ENCODE measurements around the gene SESN2.

The SESN2 gene

GRCh38 chr1:28266920-28267322, 7.6 kb downstream of the SESN2 start:
- H3K4me3 ChIP-seq (ENCODE audit: insufficient read depth, low read depth, low read length, poor library complexity, severe bottlenecking): no peak overlapping the region
- no peaks in the 10 kb centered on the region for H3K4me1 ChIP-seq (ENCODE audit: control insufficient read depth, insufficient read depth, low read length, poor library complexity, severe bottlenecking)
- DNase-seq: no peak
- no peaks in the 10 kb centered on the region for H3K27me3 ChIP-seq (replicated peaks; ENCODE audit: control insufficient read depth, insufficient read depth, low read length, poor library complexity, severe bottlenecking)
- H3K9me3 ChIP-seq (ENCODE audit: control insufficient read depth, low read length): no peaks in the 10 kb centered on the region
- H3K27ac ChIP-seq (ENCODE audit: insufficient read depth, low read length, poor library complexity, severe bottlenecking): no peak overlapping the region
- no peaks in the 10 kb centered on the region for H3K36me3 ChIP-seq (ENCODE audit: control insufficient read depth, insufficient read depth, low read length)

- peaks cover 2% of the 10 kb centered on the region for H3K36me3 ChIP-seq (ENCODE audit: control insufficient read depth, insufficient read depth, low read length)
Measured at GRCh38 chr1:28267633-28268032, 8.3 kb downstream of the SESN2 start.

GRCh38 chr1:28269529-28269928, 10.2 kb downstream of the SESN2 start:
- Histone ChIP-seq H3K4me1 (ENCODE audit: control insufficient read depth, insufficient read depth, low read length, poor library complexity, severe bottlenecking) (no peaks in the 10 kb centered on the region), H3K4me3 (ENCODE audit: insufficient read depth, low read depth, low read length, poor library complexity, severe bottlenecking) (no peak overlapping the region), H3K36me3 (ENCODE audit: control insufficient read depth, insufficient read depth, low read length) (peaks cover 18% of the 10 kb centered on the region), H3K27me3 (replicated peaks; ENCODE audit: control insufficient read depth, insufficient read depth, low read length, poor library complexity, severe bottlenecking) (no peaks in the 10 kb centered on the region), H3K9me3 (ENCODE audit: control insufficient read depth, low read length) (no peaks in the 10 kb centered on the region), H3K27ac (ENCODE audit: insufficient read depth, low read length, poor library complexity, severe bottlenecking) (no peak overlapping the region)
- DNase-seq: no peak

More at GRCh38 chr1:28267633-28268032, 8.3 kb downstream of the SESN2 start:
- H3K4me1 ChIP-seq (ENCODE audit: control insufficient read depth, insufficient read depth, low read length, poor library complexity, severe bottlenecking): no peaks in the 10 kb centered on the region
- no peak for DNase-seq
- no peaks in the 10 kb centered on the region for H3K27me3 ChIP-seq (replicated peaks; ENCODE audit: control insufficient read depth, insufficient read depth, low read length, poor library complexity, severe bottlenecking)
- H3K9me3 ChIP-seq (ENCODE audit: control insufficient read depth, low read length): no peaks in the 10 kb centered on the region
- no peak overlapping the region for H3K27ac ChIP-seq (ENCODE audit: insufficient read depth, low read length, poor library complexity, severe bottlenecking)
- H3K4me3 ChIP-seq (ENCODE audit: insufficient read depth, low read depth, low read length, poor library complexity, severe bottlenecking): no peak overlapping the region

- Histone ChIP-seq H3K27ac (ENCODE audit: insufficient read depth, low read length, poor library complexity, severe bottlenecking) (no peak overlapping the region), H3K9me3 (ENCODE audit: control insufficient read depth, low read length) (no peaks in the 10 kb centered on the region), H3K36me3 (ENCODE audit: control insufficient read depth, insufficient read depth, low read length) (peaks cover 25% of the 10 kb centered on the region), H3K4me3 (ENCODE audit: insufficient read depth, low read depth, low read length, poor library complexity, severe bottlenecking) (no peak overlapping the region), H3K4me1 (ENCODE audit: control insufficient read depth, insufficient read depth, low read length, poor library complexity, severe bottlenecking) (no peaks in the 10 kb centered on the region), H3K27me3 (replicated peaks; ENCODE audit: control insufficient read depth, insufficient read depth, low read length, poor library complexity, severe bottlenecking) (no peaks in the 10 kb centered on the region)
- no peak for DNase-seq
Measured at GRCh38 chr1:28272215-28272852, 13.0 kb downstream of the SESN2 start.

GRCh38 chr1:28273216-28273860, 14.0 kb downstream of the SESN2 start:
- Histone ChIP-seq H3K4me3 (ENCODE audit: insufficient read depth, low read depth, low read length, poor library complexity, severe bottlenecking) (no peak overlapping the region), H3K27ac (ENCODE audit: insufficient read depth, low read length, poor library complexity, severe bottlenecking) (no peak overlapping the region), H3K36me3 (ENCODE audit: control insufficient read depth, insufficient read depth, low read length) (peaks cover 25% of the 10 kb centered on the region), H3K27me3 (replicated peaks; ENCODE audit: control insufficient read depth, insufficient read depth, low read length, poor library complexity, severe bottlenecking) (no peaks in the 10 kb centered on the region), H3K4me1 (ENCODE audit: control insufficient read depth, insufficient read depth, low read length, poor library complexity, severe bottlenecking) (no peaks in the 10 kb centered on the region), H3K9me3 (ENCODE audit: control insufficient read depth, low read length) (no peaks in the 10 kb centered on the region)
- DNase-seq: no peak

DNA sequence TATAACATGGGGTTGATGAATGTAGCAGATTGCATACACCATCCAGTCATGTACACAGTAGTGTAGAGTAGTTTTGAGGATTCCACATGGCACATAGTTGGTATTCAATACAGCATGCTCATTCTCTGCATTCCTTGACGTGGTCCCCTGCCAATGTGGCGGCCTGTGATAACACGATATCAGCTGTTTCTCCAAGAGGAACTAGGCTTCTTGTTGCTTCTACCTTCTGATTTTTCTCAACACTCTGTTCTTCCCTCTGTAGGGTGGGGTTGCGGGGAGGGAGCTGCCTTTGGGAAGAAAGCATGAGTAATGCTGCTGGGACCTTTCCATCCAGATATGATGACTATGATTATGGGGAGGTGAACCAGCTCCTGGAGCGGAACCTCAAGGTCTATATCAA, 19.4 kb downstream of the SESN2 start:
- Histone ChIP-seq H3K4me1 (ENCODE audit: control insufficient read depth, insufficient read depth, low read length, poor library complexity, severe bottlenecking) (no peaks in the 10 kb centered on the region), H3K4me3 (ENCODE audit: insufficient read depth, low read depth, low read length, poor library complexity, severe bottlenecking) (no peak overlapping the region), H3K27ac (ENCODE audit: insufficient read depth, low read length, poor library complexity, severe bottlenecking) (no peak overlapping the region), H3K9me3 (ENCODE audit: control insufficient read depth, low read length) (no peaks in the 10 kb centered on the region), H3K36me3 (ENCODE audit: control insufficient read depth, insufficient read depth, low read length) (peaks cover 27% of the 10 kb centered on the region), H3K27me3 (replicated peaks; ENCODE audit: control insufficient read depth, insufficient read depth, low read length, poor library complexity, severe bottlenecking) (no peaks in the 10 kb centered on the region)
- no peak for DNase-seq

DNA sequence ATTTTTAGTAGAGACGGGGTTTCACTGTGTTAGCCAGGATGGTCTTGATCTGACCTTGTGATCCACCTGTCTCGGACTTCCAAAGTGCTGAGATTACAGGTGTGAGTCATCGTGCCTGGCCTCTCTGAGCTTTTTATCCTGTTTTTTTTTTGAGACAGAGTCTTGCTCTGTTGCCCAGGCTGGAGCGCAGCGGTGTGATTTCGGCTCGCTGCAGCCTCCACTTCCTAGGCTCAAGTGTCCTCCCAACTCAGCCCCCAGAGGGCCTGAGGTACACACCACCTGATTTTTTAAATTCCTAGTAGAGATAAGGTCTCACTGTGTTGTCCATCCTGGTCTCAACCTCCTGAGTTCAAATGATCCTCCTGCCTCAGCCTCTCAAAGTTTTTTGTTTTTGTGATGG, 20.4 kb downstream of the SESN2 start:
- Histone ChIP-seq H3K36me3 (ENCODE audit: control insufficient read depth, insufficient read depth, low read length) (peaks cover 17% of the 10 kb centered on the region), H3K27me3 (replicated peaks; ENCODE audit: control insufficient read depth, insufficient read depth, low read length, poor library complexity, severe bottlenecking) (no peaks in the 10 kb centered on the region), H3K4me1 (ENCODE audit: control insufficient read depth, insufficient read depth, low read length, poor library complexity, severe bottlenecking) (no peaks in the 10 kb centered on the region)

GRCh38 chr1:28280501-28280900, 21.2 kb downstream of the SESN2 start:
- Histone ChIP-seq H3K4me3 (ENCODE audit: insufficient read depth, low read depth, low read length, poor library complexity, severe bottlenecking) (no peak overlapping the region), H3K4me1 (ENCODE audit: control insufficient read depth, insufficient read depth, low read length, poor library complexity, severe bottlenecking) (no peaks in the 10 kb centered on the region), H3K27me3 (replicated peaks; ENCODE audit: control insufficient read depth, insufficient read depth, low read length, poor library complexity, severe bottlenecking) (no peaks in the 10 kb centered on the region), H3K9me3 (ENCODE audit: control insufficient read depth, low read length) (no peaks in the 10 kb centered on the region), H3K27ac (ENCODE audit: insufficient read depth, low read length, poor library complexity, severe bottlenecking) (no peak overlapping the region), H3K36me3 (ENCODE audit: control insufficient read depth, insufficient read depth, low read length) (peaks cover 12% of the 10 kb centered on the region)
- DNase-seq: no peak

More for the DNA sequence above, 20.4 kb downstream of the SESN2 start:
- Histone ChIP-seq H3K27ac (ENCODE audit: insufficient read depth, low read length, poor library complexity, severe bottlenecking) (no peak overlapping the region), H3K4me3 (ENCODE audit: insufficient read depth, low read depth, low read length, poor library complexity, severe bottlenecking) (no peak overlapping the region), H3K9me3 (ENCODE audit: control insufficient read depth, low read length) (no peaks in the 10 kb centered on the region)
- no peak for DNase-seq

GRCh38 chr1:28280977-28281381, 21.7 kb downstream of the SESN2 start:
- Histone ChIP-seq H3K4me1 (ENCODE audit: control insufficient read depth, insufficient read depth, low read length, poor library complexity, severe bottlenecking) (no peaks in the 10 kb centered on the region), H3K9me3 (ENCODE audit: control insufficient read depth, low read length) (no peaks in the 10 kb centered on the region), H3K4me3 (ENCODE audit: insufficient read depth, low read depth, low read length, poor library complexity, severe bottlenecking) (no peak overlapping the region), H3K36me3 (ENCODE audit: control insufficient read depth, insufficient read depth, low read length) (peaks cover 12% of the 10 kb centered on the region), H3K27ac (ENCODE audit: insufficient read depth, low read length, poor library complexity, severe bottlenecking) (no peak overlapping the region), H3K27me3 (replicated peaks; ENCODE audit: control insufficient read depth, insufficient read depth, low read length, poor library complexity, severe bottlenecking) (no peaks in the 10 kb centered on the region)
- no peak for DNase-seq

- peaks cover 12% of the 10 kb centered on the region for H3K36me3 ChIP-seq (ENCODE audit: control insufficient read depth, insufficient read depth, low read length)
- no peak for DNase-seq
- no peak overlapping the region for H3K4me3 ChIP-seq (ENCODE audit: insufficient read depth, low read depth, low read length, poor library complexity, severe bottlenecking)
- H3K27me3 ChIP-seq (replicated peaks; ENCODE audit: control insufficient read depth, insufficient read depth, low read length, poor library complexity, severe bottlenecking): no peaks in the 10 kb centered on the region
- H3K4me1 ChIP-seq (ENCODE audit: control insufficient read depth, insufficient read depth, low read length, poor library complexity, severe bottlenecking): no peaks in the 10 kb centered on the region
- no peak overlapping the region for H3K27ac ChIP-seq (ENCODE audit: insufficient read depth, low read length, poor library complexity, severe bottlenecking)
- no peaks in the 10 kb centered on the region for H3K9me3 ChIP-seq (ENCODE audit: control insufficient read depth, low read length)
Measured at GRCh38 chr1:28281608-28282425, 22.5 kb downstream of the SESN2 start.
